Stimulated activated naive B cell treated with anti-CD40 and anti-IgM and Interleukin-4, amounts not matched to agents 10 μg/mL and 1 μg/mL and 100 μg/mL, for 72 hours (primary cell): Measurements from ENCODE around the gene POLR2H.

Experiments
- ATAC-seq, 2 donors: fragments of 150-1000 bp; cut with Tn5 transposase; replicated peaks; 2 replicates each; pipeline ENCODE4 v1.10.0; 2021; ENCODE audit warnings: moderate library complexity in 1 of 2
- DNase-seq: peaks from one replicate; pipeline ENCODE4 v3.0.0; 2021
- H3K27ac Mint-ChIP-seq: one replicate; pipeline ENCODE4 v1.8.0; 2022; ENCODE audit warnings: mild to moderate bottlenecking, mixed read lengths
- H3K27me3 Mint-ChIP-seq, 2 donors: one replicate each; pipeline ENCODE4 v1.8.0; 2022; ENCODE audit warnings: mixed read lengths in 2 of 2
- H3K36me3 Mint-ChIP-seq, 2 donors: one replicate each; pipeline ENCODE4 v1.8.0; 2022; ENCODE audit warnings: mixed read lengths in 2 of 2, mild to moderate bottlenecking in 1 of 2
- H3K4me1 Mint-ChIP-seq, 2 donors: one replicate each; pipeline ENCODE4 v1.8.0; 2022; ENCODE audit warnings: mixed read lengths in 2 of 2, mild to moderate bottlenecking in 1 of 2
- H3K4me3 Mint-ChIP-seq, 2 donors: one replicate each; pipeline ENCODE4 v1.8.0; 2022; ENCODE audit warnings: mild to moderate bottlenecking in 2 of 2, mixed read lengths in 2 of 2, moderate library complexity in 1 of 2
- H3K9me3 Mint-ChIP-seq, 2 donors: one replicate each; pipeline ENCODE4 v1.8.0; 2022; ENCODE audit warnings: mixed read lengths in 2 of 2, mild to moderate bottlenecking in 1 of 2

Gene POLR2H

GRCh38 chr3:184388164-184388935 lies 26.8 kb downstream of the POLR2H start:
- no peak overlapping the region for H3K27ac Mint-ChIP-seq
- ATAC-seq = no peak
- H3K27me3 Mint-ChIP-seq = peaks cover 61 to 63% of the 10 kb centered on the region in 2 donors

GRCh38 chr3:184388936-184389230 lies 27.4 kb downstream of the POLR2H start:
- Mint-ChIP-seq H3K9me3 (no peaks in the 10 kb centered on the region), H3K27ac (no peak overlapping the region), H3K36me3 (no peaks in the 10 kb centered on the region), H3K4me1 (no peaks in the 10 kb centered on the region), H3K27me3 (peaks cover 58 to 60% of the 10 kb centered on the region in 2 donors), H3K4me3 (no peak overlapping the region)
- ATAC-seq (no peak), DNase-seq (no peak)

More at GRCh38 chr3:184388164-184388935, 26.8 kb downstream of the POLR2H start:
- Mint-ChIP-seq H3K9me3 (no peaks in the 10 kb centered on the region), H3K4me3 (no peak overlapping the region), H3K36me3 (no peaks in the 10 kb centered on the region), H3K4me1 (no peaks in the 10 kb centered on the region)
- DNase-seq = no peak

GRCh38 chr3:184389384-184389783 lies 27.9 kb downstream of the POLR2H start:
- Mint-ChIP-seq H3K27ac (peak overlapping the region; percentile 62), H3K4me1 (no peaks in the 10 kb centered on the region), H3K9me3 (no peaks in the 10 kb centered on the region), H3K4me3 (no peak overlapping the region), H3K27me3 (peaks cover 53 to 55% of the 10 kb centered on the region in 2 donors), H3K36me3 (no peaks in the 10 kb centered on the region)
- DNase-seq (no peak), ATAC-seq (no peak)

- Mint-ChIP-seq H3K27me3 (peaks cover 47 to 51% of the 10 kb centered on the region in 2 donors), H3K4me1 (no peaks in the 10 kb centered on the region), H3K27ac (no peak overlapping the region), H3K4me3 (no peak overlapping the region), H3K36me3 (no peaks in the 10 kb centered on the region), H3K9me3 (no peaks in the 10 kb centered on the region)
- no peak for ATAC-seq
- DNase-seq = no peak
Observed at GRCh38 chr3:184389935-184390528, 28.5 kb downstream of the POLR2H start.

GRCh38 chr3:184391266-184391665 lies 29.8 kb downstream of the POLR2H start:
- Mint-ChIP-seq H3K9me3 (no peaks in the 10 kb centered on the region), H3K4me3 (no peak overlapping the region), H3K36me3 (no peaks in the 10 kb centered on the region), H3K27me3 (peaks cover 39 to 43% of the 10 kb centered on the region in 2 donors), H3K4me1 (no peaks in the 10 kb centered on the region), H3K27ac (no peak overlapping the region)
- ATAC-seq (no peak), DNase-seq (no peak)

GRCh38 chr3:184395320-184395660 lies 33.8 kb downstream of the POLR2H start:
- H3K4me1 Mint-ChIP-seq = no peaks in the 10 kb centered on the region
- H3K36me3 Mint-ChIP-seq = no peaks in the 10 kb centered on the region
- no peaks in the 10 kb centered on the region for H3K9me3 Mint-ChIP-seq
- peaks cover 25 to 29% of the 10 kb centered on the region in 2 donors for H3K27me3 Mint-ChIP-seq
- ATAC-seq (no peak), DNase-seq (no peak)
- H3K4me3 Mint-ChIP-seq = no peak overlapping the region
- H3K27ac Mint-ChIP-seq = no peak overlapping the region

GRCh38 chr3:184399410-184399809 lies 37.9 kb downstream of the POLR2H start:
- Mint-ChIP-seq H3K9me3 (no peaks in the 10 kb centered on the region), H3K4me1 (no peaks in the 10 kb centered on the region), H3K27ac (no peak overlapping the region), H3K36me3 (no peaks in the 10 kb centered on the region), H3K27me3 (peaks cover 30 to 34% of the 10 kb centered on the region in 2 donors), H3K4me3 (no peak overlapping the region)
- no peak for DNase-seq
- ATAC-seq = no peak

GRCh38 chr3:184405075-184406030 lies 43.8 kb downstream of the POLR2H start:
- no peak overlapping the region for H3K4me3 Mint-ChIP-seq
- H3K36me3 Mint-ChIP-seq = no peaks in the 10 kb centered on the region
- ATAC-seq = no peak
- peaks cover 18 to 25% of the 10 kb centered on the region in 2 donors for H3K27me3 Mint-ChIP-seq
- no peaks in the 10 kb centered on the region for H3K9me3 Mint-ChIP-seq
- no peak overlapping the region for H3K27ac Mint-ChIP-seq
- DNase-seq = no peak
- no peaks in the 10 kb centered on the region for H3K4me1 Mint-ChIP-seq

- no peak overlapping the region for H3K4me3 Mint-ChIP-seq
- no peaks in the 10 kb centered on the region for H3K9me3 Mint-ChIP-seq
- no peak overlapping the region for H3K27ac Mint-ChIP-seq
- DNase-seq (no peak), ATAC-seq (no peak)
- H3K36me3 Mint-ChIP-seq = no peaks in the 10 kb centered on the region
- H3K27me3 Mint-ChIP-seq = peaks cover 7 to 27% of the 10 kb centered on the region in 2 donors
- H3K4me1 Mint-ChIP-seq = no peaks in the 10 kb centered on the region
Observed at GRCh38 chr3:184409331-184409926, 47.9 kb downstream of the POLR2H start.

GRCh38 chr3:184409946-184410500 lies 48.5 kb downstream of the POLR2H start:
- Mint-ChIP-seq H3K27me3 (peaks cover 7 to 27% of the 10 kb centered on the region in 2 donors), H3K4me1 (no peaks in the 10 kb centered on the region), H3K27ac (no peak overlapping the region), H3K4me3 (no peak overlapping the region), H3K36me3 (no peaks in the 10 kb centered on the region), H3K9me3 (no peaks in the 10 kb centered on the region)
- DNase-seq (no peak), ATAC-seq (no peak)

GRCh38 chr3:184414418-184415202 lies 53.1 kb downstream of the POLR2H start:
- ATAC-seq = no peak
- DNase-seq = no peak
- Mint-ChIP-seq H3K9me3 (no peaks in the 10 kb centered on the region), H3K4me3 (no peak overlapping the region), H3K27ac (no peak overlapping the region), H3K4me1 (peaks cover 0 to 2% of the 10 kb centered on the region in 2 donors), H3K27me3 (peaks cover 7 to 22% of the 10 kb centered on the region in 2 donors), H3K36me3 (no peaks in the 10 kb centered on the region)

GRCh38 chr3:184415203-184415490 lies 53.6 kb downstream of the POLR2H start:
- Mint-ChIP-seq H3K36me3 (no peaks in the 10 kb centered on the region), H3K9me3 (no peaks in the 10 kb centered on the region), H3K27ac (no peak overlapping the region), H3K27me3 (peaks cover 7 to 22% of the 10 kb centered on the region in 2 donors), H3K4me1 (peaks cover 0 to 2% of the 10 kb centered on the region in 2 donors), H3K4me3 (no peak overlapping the region)
- no peak for ATAC-seq
- DNase-seq = no peak

GRCh38 chr3:184417619-184418327 lies 56.3 kb downstream of the POLR2H start:
- peaks cover 0 to 2% of the 10 kb centered on the region in 2 donors for H3K4me1 Mint-ChIP-seq
- H3K27me3 Mint-ChIP-seq = peaks cover 3 to 10% of the 10 kb centered on the region in 2 donors
- H3K36me3 Mint-ChIP-seq = peaks cover 0 to under 1% of the 10 kb centered on the region in 2 donors
- no peak overlapping the region for H3K4me3 Mint-ChIP-seq
- H3K27ac Mint-ChIP-seq = no peak overlapping the region
- H3K9me3 Mint-ChIP-seq = no peaks in the 10 kb centered on the region
- ATAC-seq = peak; percentile 99
- peak; percentile 66 for DNase-seq
